GM12878 (cell line): Measurements from ENCODE around the gene WDR72.

Source experiments
- POLR2AphosphoS5 ChIP-seq: IDR thresholded peaks from 2 replicates; pipeline ENCODE4 v1.6.1; 2011; ENCODE audit warnings: mild to moderate bottlenecking, low read length, inconsistent platforms
- RFX5 ChIP-seq: IDR thresholded peaks from 2 replicates; pipeline ENCODE4 v1.6.1; 2011; ENCODE audit warnings: low read depth, low read length, improper control_type of control experiment

GRCh38 chr15:53589520-53590057 lies 169.9 kb downstream of the WDR72 start:
- no peak for TF ChIP-seq RFX5
- no peak for TF ChIP-seq POLR2AphosphoS5
